Femur (tissue), 1 donor: ENCODE results near the gene NPEPL1.
"Not testable (repeated sequence)": the region's sequence is repeated elsewhere in the genome, so short reads cannot be mapped to it uniquely, and the experiment has no call there.

Experiments used
- DNase-seq: peaks from one replicate; pipeline ENCODE4 v3.0.0-alpha.2; 2017

The NPEPL1 gene

GRCh38 chr20:58692579-58693225 is at the start of gene NPEPL1:
Gene NPEPL1, plus strand, starts transcription at chr20:58692800. Its CDS starts 101 bp downstream, at chr20:58692901.
- DNase-seq = peak; percentile 67

GRCh38 chr20:58642896-58643295 is 49.7 kb upstream of the NPEPL1 start:
- peak; percentile 2 for DNase-seq

- peak; percentile 26 for DNase-seq
Measured at GRCh38 chr20:58645412-58645968, 47.1 kb upstream of the NPEPL1 start.

- DNase-seq = peak; percentile 14
Measured at GRCh38 chr20:58646257-58646656, 46.3 kb upstream of the NPEPL1 start.

GRCh38 chr20:58646703-58647102 is 45.9 kb upstream of the NPEPL1 start:
- DNase-seq = no peak

- DNase-seq = peak; percentile 13
Measured at GRCh38 chr20:58647162-58647795, 45.3 kb upstream of the NPEPL1 start.

- peak; percentile 49 for DNase-seq
Measured at GRCh38 chr20:58647796-58648501, 44.7 kb upstream of the NPEPL1 start.

- DNase-seq = not testable (repeated sequence)
Measured at GRCh38 chr20:58648502-58648825, 44.1 kb upstream of the NPEPL1 start.

GRCh38 chr20:58649288-58650180 is 43.1 kb upstream of the NPEPL1 start:
- DNase-seq = no peak

GRCh38 chr20:58650181-58650775 is 42.3 kb upstream of the NPEPL1 start:
- DNase-seq = no peak

- DNase-seq = peak; percentile 93
Measured at GRCh38 chr20:58650776-58651558, 41.6 kb upstream of the NPEPL1 start, which contains the start of gene STX16. Gene STX16, plus strand, starts transcription at chr20:58651283. Its CDS starts 724 bp downstream, at chr20:58652007.

GRCh38 chr20:58651559-58651945 is 41.0 kb upstream of the NPEPL1 start:
- DNase-seq = peak; percentile 91

- DNase-seq = peak; percentile 94
Measured at GRCh38 chr20:58651946-58652605, 40.5 kb upstream of the NPEPL1 start.

- no peak for DNase-seq
Measured at GRCh38 chr20:58652606-58653294, 39.9 kb upstream of the NPEPL1 start.

GRCh38 chr20:58654337-58654736 is 38.3 kb upstream of the NPEPL1 start:
- no peak for DNase-seq

GRCh38 chr20:58655328-58656107 is 37.1 kb upstream of the NPEPL1 start:
- DNase-seq = no peak

GRCh38 chr20:58656831-58657230 is 35.8 kb upstream of the NPEPL1 start:
- DNase-seq = no peak

GRCh38 chr20:58657262-58657661 is 35.3 kb upstream of the NPEPL1 start:
- no peak for DNase-seq

- DNase-seq = no peak
Measured at GRCh38 chr20:58657986-58658385, 34.6 kb upstream of the NPEPL1 start.
